Stomach (tissue), 4 donors: ENCODE measurements around the gene TAF11L4.
"Not testable (repeated sequence)": the region's sequence is repeated elsewhere in the genome, so short reads cannot be mapped to it uniquely, and the experiment has no call there.

Experiments
- EP300 ChIP-seq: sonication (generic); formaldehyde crosslinking; IDR thresholded peaks from one replicate; pipeline ENCODE4 v1.6.1; 2017; ENCODE audit warnings: antibody characterized with exemption
- POLR2AphosphoS5 ChIP-seq, 3 donors: sonication (generic); formaldehyde crosslinking; IDR thresholded peaks; one replicate each; pipeline ENCODE4 v1.6.1; 2016; ENCODE audit warnings: antibody characterized with exemption in 3 of 3

DNA sequence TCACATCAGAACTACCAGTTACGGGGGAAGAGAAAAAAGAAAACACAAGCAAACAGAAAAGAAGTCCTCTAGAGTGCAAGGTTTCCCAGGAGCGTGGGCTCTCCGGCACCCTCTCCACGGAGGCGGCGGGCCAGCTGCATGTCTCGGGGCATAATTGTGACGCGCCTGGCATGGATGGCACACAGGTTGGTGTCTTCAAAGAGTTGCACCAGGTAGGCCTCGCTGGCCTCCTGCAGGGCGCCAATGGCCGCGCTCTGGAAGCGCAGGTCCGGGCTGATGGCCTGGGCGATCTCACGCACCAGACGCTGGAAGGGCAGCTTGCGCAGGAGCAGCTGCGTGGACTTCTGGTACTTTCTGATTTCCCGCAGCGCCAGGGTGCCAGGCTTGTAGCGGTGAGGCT, 30.3 kb upstream of the TAF11L4 start:
- TF ChIP-seq EP300; POLR2AphosphoS5 (IDR thresholded peaks at IDR 0.05): not testable (repeated sequence)
